Measurements from ENCODE around the gene DYRK3. TPM values are rescaled to one million over a fixed set of nuclear protein-coding genes. Genes with fewer than 3 reads are reported as not detected.

DYRK3 gene
- total RNA-seq, 1 donor from 2014 or later = 4.1 TPM

- TF ChIP-seq CTCF (IDR thresholded peaks at IDR 0.05; ENCODE audit: unreplicated experiment) = no peak
- Mint-ChIP-seq H3K4me3 (no peak overlapping the region), H3K27me3 (ENCODE audit: low read depth) (no peaks in the 10 kb centered on the region), H3K27ac (no peak overlapping the region), H3K9me3 (no peaks in the 10 kb centered on the region), H3K36me3 (peaks cover 10% of the 10 kb centered on the region), H3K4me1 (peaks cover 46% of the 10 kb centered on the region)
- DNase-seq (ENCODE audit: low spot score in 2 of 2, unreplicated experiment in 2 of 2) = no peak
These were observed 61.7 kb downstream of the DYRK3 start for GRCh38 chr1:206696812-206697585.

GRCh38 chr1:206698011-206698410, 62.7 kb downstream of the DYRK3 start:
- Mint-ChIP-seq H3K27ac (no peak overlapping the region), H3K4me3 (no peak overlapping the region), H3K36me3 (peaks cover 10% of the 10 kb centered on the region), H3K4me1 (peaks cover 46% of the 10 kb centered on the region), H3K27me3 (ENCODE audit: low read depth) (no peaks in the 10 kb centered on the region), H3K9me3 (no peaks in the 10 kb centered on the region)
- no peak for DNase-seq (ENCODE audit: low spot score in 2 of 2, unreplicated experiment in 2 of 2)
- TF ChIP-seq CTCF (IDR thresholded peaks at IDR 0.05; ENCODE audit: unreplicated experiment) = no peak

Other genes with a start within 250 kb of the DYRK3 start
- 7.9 to 8.4 TPM (median 8.2 TPM) in 3 replicates for gene IKBKE, start 165.1 kb upstream of the DYRK3 start, total RNA-seq
- gene RASSF5, start 128.0 kb upstream of the DYRK3 start, total RNA-seq = 6.5 to 7.0 TPM (median 6.8 TPM) in 3 replicates
- gene EIF2D, start 23.1 kb upstream of the DYRK3 start, total RNA-seq = 49.6 to 53.3 TPM (median 52.3 TPM) in 3 replicates
- 59.0 to 60.2 TPM (median 59.1 TPM) in 3 replicates for gene MAPKAPK2, start 49.4 kb downstream of the DYRK3 start, total RNA-seq
- gene IL19, start 135.2 kb downstream of the DYRK3 start, total RNA-seq = not detected in 3 replicates
- not detected in 3 replicates for gene IL10, start 137.0 kb downstream of the DYRK3 start, total RNA-seq
- not detected in 3 replicates for gene IL20, start 230.1 kb downstream of the DYRK3 start, total RNA-seq